Heart left ventricle (tissue), 16 donors: Measurements from ENCODE around the gene PARP6. TPM values are rescaled to one million over a fixed set of nuclear protein-coding genes. Genes with fewer than 3 reads are reported as not detected.

Experiments used
- ATAC-seq, 4 donors: fragments of 200-7000 bp; cut with Tn5 transposase; one replicate each; pipeline ENCODE4 v1.9.1; 2020 to 2022; ENCODE audit warnings: moderate library complexity in 4 of 4, mild to moderate bottlenecking in 3 of 4, moderate number of reproducible peaks in 1 of 4
- DNase-seq, 5 donors: peaks; one replicate each; pipeline ENCODE4 v3.0.0-alpha.2; 2020
- H3K27ac ChIP-seq, 12 donors: fragments of 200-600 bp; sonication (generic) in 4 of 12; one replicate each; pipeline versions ENCODE4 v1.5.0 to v1.8.0; 2016 to 2022; ENCODE audit warnings: mild to moderate bottlenecking in 2 of 12
- H3K27me3 ChIP-seq, 9 donors: fragments of 200-600 bp; sonication (generic) in 2 of 9; one replicate each; pipeline versions ENCODE4 v1.5.1 to v1.8.0; 2016 to 2022; ENCODE audit warnings: mild to moderate bottlenecking in 3 of 9
- H3K36me3 ChIP-seq, 9 donors: fragments of 200-600 bp; sonication (generic) in 2 of 9; one replicate each; pipeline versions ENCODE4 v1.5.0 to v1.8.0; 2018 to 2022; ENCODE audit warnings: mild to moderate bottlenecking in 2 of 9
- H3K4me1 ChIP-seq, 12 donors: fragments of 200-600 bp; sonication (generic) in 4 of 12; one replicate each; pipeline versions ENCODE4 v1.5.0 to v1.8.0; 2016 to 2022; ENCODE audit warnings: mild to moderate bottlenecking in 3 of 12
- H3K4me3 ChIP-seq, 12 donors: fragments of 200-600 bp; sonication (generic) in 4 of 12; one replicate each; pipeline versions ENCODE4 v1.5.0 to v1.8.0; 2017 to 2022; ENCODE audit warnings: mild to moderate bottlenecking in 9 of 12, moderate library complexity in 4 of 12
- H3K9me3 ChIP-seq, 12 donors: fragments of 200-600 bp; sonication (generic) in 4 of 12; one replicate each; pipeline versions ENCODE4 v1.5.0 to v1.8.0; 2016 to 2022; ENCODE audit warnings: mild to moderate bottlenecking in 1 of 12
- CTCF ChIP-seq, 12 donors: fragments of 200-600 bp; sonication (generic) in 4 of 12; IDR thresholded peaks; one replicate each; pipeline versions ENCODE4 v1.5.0 to v1.8.0; 2018 to 2022; ENCODE audit warnings: antibody characterized with exemption in 12 of 12, mild to moderate bottlenecking in 5 of 12
- POLR2A ChIP-seq, 2 donors: fragments of 450-650 bp; IDR thresholded peaks; one replicate each; pipeline ENCODE4 v1.6.1; 2017; ENCODE audit warnings: antibody characterized with exemption in 2 of 2, mild to moderate bottlenecking in 2 of 2, moderate library complexity in 2 of 2
- WGBS, 4 donors: extraction: QIAGEN DNeasy Blood & Tissue Kit in 2 of 4; methylation state at CpG; one replicate each; pipeline versions ENCODE4 v1.1.5 to v1.1.7; 2013 to 2018; 5-methylcytosine and 5-hydroxymethylcytosine counted together
- intact Hi-C, 10 donors: fragments of 100-400 bp; cut with DNase I; formaldehyde crosslinking; loops; one replicate each; pipeline versions ENCODE4 v1.11.1 to v1.14.2; 2022
- polyA plus RNA-seq, 2 donors: library from polyadenylated mRNA; stranded (reverse); fragments of 200-250 nt; gene quantifications; one replicate each; pipeline ENCODE4 v1.2.3, GENCODE V29; 2013
- total RNA-seq, 9 donors: library from RNA; depleted of rRNA in 2 of 9; stranded (reverse); fragments of >200 nt in 2 of 9; fragmentation: NEBNext Ultra II Directional in 3 of 9; extraction: Animal tissue kit (Norgen Biotek cat#: 25700) in 3 of 9; gene quantifications; one replicate each; pipeline versions ENCODE4 v1.1.0 to v1.2.4, GENCODE V29; 2016 to 2023
- donor health status: ischemic (EF 13 %, LVEDD 7.1; RV severe dilation, severe dysfunction).
- donor health status: healthy with polysubstance abuse.
- donor health status: DM: no; HTN: yes; CAD: no.
- donor health status: DM: no; HTN: no; CAD: no.
- donor health status: ischemic (EF 25% LVEDD 6.9; RV normal size, moderate dysfunction).
- donor health status: ischemic (EF 25% LVEDD 5.7; RV mildly dilated, moderate dysfunction).
- donor health status: healthy.
- donor health status: DM: yes; HTN: yes; CAD: no.
- donor health status: ischemic (EF 35%, LVEDD 5.7; RV mildly dilated, moderate dysfunction).
- donor health status: nonischemic (EF 11% LVEDD 7.7; RV severe dilation, severe dysfunction).
- donor health status: DM: yes; HTN: yes; CAD: no.
- donor health status: PGD.
- donor health status: ischemic (EF 29% LVEDD 5.4; RV normal size, mild dysfunction).
- donor health status: nonischemic (EF 23%, LVEDD 6.1; RV moderate dilation, normal function).

PARP6 gene
- total and polyA plus RNA-seq, 11 donors = 25.6 to 52.5 (median 34.5) TPM

- H3K27ac ChIP-seq = no peak overlapping the region
- ATAC-seq (no peak), DNase-seq (no peak)
- no peaks in the 10 kb centered on the region for H3K27me3 ChIP-seq
- no peaks in the 10 kb centered on the region for H3K4me1 ChIP-seq
- H3K9me3 ChIP-seq = no peaks in the 10 kb centered on the region
- WGBS, 4 donors = 55 to 61% (median 57%) methylated on average over 1 of the region's 1 CpG
- intact Hi-C loops = no loop called here
- peaks cover 0 to 4% (median 0%) of the 10 kb centered on the region in 9 donors for H3K36me3 ChIP-seq
- no peak for TF ChIP-seq POLR2A (IDR thresholded peaks at IDR 0.05)
- TF ChIP-seq CTCF (IDR thresholded peaks at IDR 0.05) = no peak
- H3K4me3 ChIP-seq = no peak overlapping the region
These were observed 30.6 kb upstream of the PARP6 start for GRCh38 chr15:72302955-72303354.

DNA sequence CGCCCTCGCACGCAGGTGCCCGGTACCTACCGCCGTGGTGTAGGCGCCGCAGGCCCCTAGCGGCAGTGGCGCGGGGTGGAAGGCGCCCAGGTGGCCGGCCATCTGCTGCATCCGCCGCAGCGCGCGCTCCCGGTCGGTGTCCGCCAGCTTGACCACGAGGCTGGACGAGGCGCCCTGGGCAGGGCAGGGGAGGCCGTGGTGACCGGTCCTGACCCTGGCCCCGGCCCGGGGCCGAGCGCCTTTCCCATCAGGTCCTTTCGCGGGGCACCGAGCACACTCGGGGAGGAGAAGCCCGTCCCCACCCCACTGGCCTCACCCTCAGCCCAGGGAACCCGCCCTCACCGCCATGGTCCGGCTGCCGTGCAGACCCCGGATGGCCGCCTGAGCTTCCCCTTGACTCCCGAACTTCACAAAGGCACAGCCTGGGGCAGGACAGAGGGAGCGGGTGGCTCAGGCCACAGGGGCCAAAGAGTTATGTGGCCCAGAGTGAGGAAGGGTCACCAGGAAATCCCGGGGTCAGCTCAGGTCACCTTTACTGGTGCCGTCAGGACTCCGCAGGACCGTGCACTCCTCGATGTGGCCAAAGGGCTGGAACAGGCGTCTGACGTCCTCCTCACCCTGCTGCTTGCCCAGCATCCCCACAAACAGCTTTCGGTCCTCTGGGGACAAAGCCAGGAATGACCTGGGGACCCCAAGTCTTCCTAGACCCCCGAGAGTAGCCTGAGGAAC lies 17.4 kb upstream of the PARP6 start:
- intact Hi-C loops = loop anchor here in 6 of 10 donors (5.0 to 10.0 kb wide), 4 partner anchors 82 to 95 kb away; partner anchors contain the start of gene GRAMD2A (in 4 of the 6)
- no peak for DNase-seq
- TF ChIP-seq POLR2A (IDR thresholded peaks at IDR 0.05) (no peak), CTCF (IDR thresholded peaks at IDR 0.05) (no peak)

GRCh38 chr15:72288796-72289596 lies 16.6 kb upstream of the PARP6 start:
- intact Hi-C loops = loop anchor here in 6 of 10 donors (5.0 to 10.0 kb wide), 4 partner anchors 82 to 94 kb away; partner anchors contain the start of gene GRAMD2A (in 4 of the 6)

More for the DNA sequence above, 17.4 kb upstream of the PARP6 start:
- no peak overlapping the region for H3K27ac ChIP-seq
- H3K27me3 ChIP-seq = no peaks in the 10 kb centered on the region
- H3K4me3 ChIP-seq = no peak overlapping the region
- H3K4me1 ChIP-seq = no peaks in the 10 kb centered on the region
- peaks cover 0 to 6% (median 0%) of the 10 kb centered on the region in 9 donors for H3K36me3 ChIP-seq
- peak in 1 of 4 donors; percentile 20 for ATAC-seq
- WGBS, 4 donors = 86 to 91% (median 88%) methylated on average over 28 to 52 of the region's 52 CpGs
- H3K9me3 ChIP-seq = no peaks in the 10 kb centered on the region

More at GRCh38 chr15:72288796-72289596, 16.6 kb upstream of the PARP6 start:
- Histone ChIP-seq H3K27me3 (no peaks in the 10 kb centered on the region), H3K27ac (no peak overlapping the region), H3K4me1 (no peaks in the 10 kb centered on the region), H3K9me3 (no peaks in the 10 kb centered on the region), H3K36me3 (peaks cover 0 to 6% (median 0%) of the 10 kb centered on the region in 9 donors), H3K4me3 (no peak overlapping the region)
- TF ChIP-seq POLR2A (IDR thresholded peaks at IDR 0.05) (no peak), CTCF (IDR thresholded peaks at IDR 0.05) (no peak)
- DNase-seq (no peak), ATAC-seq (no peak)
- 92 to 96% (median 94%) methylated on average over 40 to 49 of the region's 49 CpGs for WGBS, 4 donors
